Measurements from ENCODE around the gene UBXN11.

GRCh38 chr1:26340047-26340481 is 33.6 kb upstream of the UBXN11 start:
- TF ChIP-seq CTCF (IDR thresholded peaks at IDR 0.05; ENCODE audit: insufficient read depth, low read length, poor library complexity, severe bottlenecking) (no peak), EZH2phosphoT487 (conservative IDR thresholded peaks at IDR 0.05; ENCODE audit: low read length) (no peak)
